Subcutaneous adipose tissue (tissue), 4 donors: ENCODE measurements around the gene RASA3. TPM values are rescaled to one million over a fixed set of nuclear protein-coding genes. Genes with fewer than 3 reads are reported as not detected.

Experiments used
- total RNA-seq, 4 donors: library from RNA; depleted of rRNA; stranded (reverse); fragments of >200 nt; gene quantifications; one replicate each; pipeline ENCODE4 v1.1.0, GENCODE V29; 2016
- TF ChIP-seq, protein P1 (sequence below): fragments of 450-650 bp; IDR thresholded peaks from one replicate; pipeline ENCODE4 v1.5.1; 2016; ENCODE audit warnings: low read depth, mild to moderate bottlenecking, control low read depth, antibody characterized with exemption, moderate library complexity

RASA3 gene
- total RNA-seq, 4 donors from 2014 or later, result 36.9 to 70.1 (median 46.3) TPM

DNA sequence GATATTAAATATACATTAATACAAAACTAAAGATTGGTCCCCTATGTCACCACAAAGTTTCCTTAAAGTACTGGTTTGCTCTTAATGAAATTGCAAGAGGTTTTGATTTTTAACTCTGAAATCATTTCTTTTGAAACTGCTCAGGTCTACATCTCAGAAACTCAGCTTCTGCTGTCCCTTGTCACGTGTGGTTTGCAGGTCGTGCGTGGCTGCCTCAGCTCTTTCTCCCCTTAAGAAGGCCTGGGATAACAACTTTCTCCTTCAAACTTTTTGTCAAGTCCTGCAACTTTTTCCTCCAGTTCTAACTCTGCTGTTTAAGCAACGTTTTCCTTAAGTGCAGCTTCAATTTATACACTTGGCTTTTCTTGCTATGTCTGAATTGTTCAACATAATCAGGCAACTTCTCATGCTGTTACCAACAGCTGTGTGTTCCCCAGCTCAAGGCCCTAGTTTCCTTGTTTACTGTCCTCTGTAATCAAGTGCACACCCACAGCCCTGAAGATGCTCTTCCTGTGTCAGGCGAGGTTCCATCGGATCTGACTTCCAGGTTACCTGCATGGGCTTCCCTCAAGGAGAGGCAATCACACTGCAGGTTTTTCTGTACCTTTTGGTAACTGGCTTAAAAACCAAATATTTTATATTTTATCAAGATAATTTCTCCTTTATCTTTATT is 172.0 kb downstream of the RASA3 start:
- TF ChIP-seq, protein P1, sequence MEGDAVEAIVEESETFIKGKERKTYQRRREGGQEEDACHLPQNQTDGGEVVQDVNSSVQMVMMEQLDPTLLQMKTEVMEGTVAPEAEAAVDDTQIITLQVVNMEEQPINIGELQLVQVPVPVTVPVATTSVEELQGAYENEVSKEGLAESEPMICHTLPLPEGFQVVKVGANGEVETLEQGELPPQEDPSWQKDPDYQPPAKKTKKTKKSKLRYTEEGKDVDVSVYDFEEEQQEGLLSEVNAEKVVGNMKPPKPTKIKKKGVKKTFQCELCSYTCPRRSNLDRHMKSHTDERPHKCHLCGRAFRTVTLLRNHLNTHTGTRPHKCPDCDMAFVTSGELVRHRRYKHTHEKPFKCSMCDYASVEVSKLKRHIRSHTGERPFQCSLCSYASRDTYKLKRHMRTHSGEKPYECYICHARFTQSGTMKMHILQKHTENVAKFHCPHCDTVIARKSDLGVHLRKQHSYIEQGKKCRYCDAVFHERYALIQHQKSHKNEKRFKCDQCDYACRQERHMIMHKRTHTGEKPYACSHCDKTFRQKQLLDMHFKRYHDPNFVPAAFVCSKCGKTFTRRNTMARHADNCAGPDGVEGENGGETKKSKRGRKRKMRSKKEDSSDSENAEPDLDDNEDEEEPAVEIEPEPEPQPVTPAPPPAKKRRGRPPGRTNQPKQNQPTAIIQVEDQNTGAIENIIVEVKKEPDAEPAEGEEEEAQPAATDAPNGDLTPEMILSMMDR, result no peak

DNA sequence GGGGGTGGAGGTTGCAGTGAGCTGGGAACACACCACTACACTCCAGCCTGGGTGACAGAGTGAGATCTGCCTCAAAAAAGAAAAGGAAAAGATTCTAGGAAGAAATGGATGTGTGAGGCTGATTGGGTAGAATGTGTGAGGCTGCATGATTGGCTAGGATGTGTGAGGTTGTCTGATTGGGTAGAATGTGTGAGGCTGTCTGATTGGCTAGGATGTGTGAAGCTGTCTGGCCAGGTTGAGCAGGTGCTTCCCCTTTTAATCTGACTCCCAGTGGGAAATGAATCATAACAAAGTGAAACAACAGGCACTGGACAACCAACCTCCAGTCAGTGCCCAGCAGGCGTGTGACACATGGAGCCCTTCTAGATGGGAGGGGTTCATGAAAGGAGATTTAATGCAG is 173.2 kb downstream of the RASA3 start:
- TF ChIP-seq, protein P1, result no peak

GRCh38 chr13:113958373-113958772 is 174.1 kb downstream of the RASA3 start:
- TF ChIP-seq, protein P1, result no peak

GRCh38 chr13:113956571-113956970 is 175.9 kb downstream of the RASA3 start:
- TF ChIP-seq, protein P1, result no peak

GRCh38 chr13:113955691-113956090 is 176.7 kb downstream of the RASA3 start:
- TF ChIP-seq, protein P1, result no peak

GRCh38 chr13:113955235-113955634 is 177.2 kb downstream of the RASA3 start:
- TF ChIP-seq, protein P1, result no peak

DNA sequence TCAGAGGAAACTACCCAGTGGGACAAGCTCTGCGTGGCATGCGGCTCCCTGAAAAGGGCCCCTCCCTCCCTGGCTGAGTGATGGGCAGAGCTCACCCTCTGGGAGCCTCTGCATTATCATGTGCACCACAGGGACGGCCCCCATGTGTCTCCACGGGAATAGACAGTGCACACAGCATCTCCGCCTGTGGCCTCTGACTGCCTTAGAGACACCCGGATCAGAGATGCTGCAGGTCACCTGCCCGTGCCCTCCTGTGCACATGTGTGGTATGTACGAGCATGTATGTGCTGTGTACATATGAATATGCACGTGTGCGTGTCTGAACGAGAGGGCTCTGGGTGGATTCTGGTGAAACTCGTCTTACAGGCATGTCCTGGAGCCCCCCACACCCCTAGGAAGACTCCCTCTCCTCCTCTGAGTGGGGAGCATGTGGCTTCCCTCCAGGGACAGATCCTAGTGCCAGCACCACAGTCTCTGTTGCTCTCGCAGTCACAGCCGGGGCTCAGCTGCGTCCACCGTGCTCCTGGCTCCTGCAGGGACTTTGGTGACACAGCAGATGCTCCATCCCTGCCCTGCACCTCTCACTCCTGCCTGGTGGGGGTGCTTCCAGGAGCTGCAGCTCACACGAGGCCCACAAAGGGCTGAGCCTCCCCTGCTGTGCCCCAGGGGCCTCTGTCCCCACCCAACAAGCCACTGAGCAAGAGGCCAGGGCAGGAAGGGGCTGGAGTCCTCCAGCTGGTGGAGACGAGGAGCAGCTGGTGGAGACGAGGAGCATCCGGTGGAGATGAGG is 178.2 kb downstream of the RASA3 start:
- TF ChIP-seq, protein P1, result no peak
